Inferior parietal cortex (tissue), 1 donor: ENCODE measurements around the gene C9orf152.
"Not testable (repeated sequence)": the region's sequence is repeated elsewhere in the genome, so short reads cannot be mapped to it uniquely, and the experiment has no call there.

Experiments used
- DNase-seq: peaks from one replicate; pipeline ENCODE4 v3.0.0-alpha.2; 2016; ENCODE audit errors: extremely low spot score

Gene C9orf152

DNA sequence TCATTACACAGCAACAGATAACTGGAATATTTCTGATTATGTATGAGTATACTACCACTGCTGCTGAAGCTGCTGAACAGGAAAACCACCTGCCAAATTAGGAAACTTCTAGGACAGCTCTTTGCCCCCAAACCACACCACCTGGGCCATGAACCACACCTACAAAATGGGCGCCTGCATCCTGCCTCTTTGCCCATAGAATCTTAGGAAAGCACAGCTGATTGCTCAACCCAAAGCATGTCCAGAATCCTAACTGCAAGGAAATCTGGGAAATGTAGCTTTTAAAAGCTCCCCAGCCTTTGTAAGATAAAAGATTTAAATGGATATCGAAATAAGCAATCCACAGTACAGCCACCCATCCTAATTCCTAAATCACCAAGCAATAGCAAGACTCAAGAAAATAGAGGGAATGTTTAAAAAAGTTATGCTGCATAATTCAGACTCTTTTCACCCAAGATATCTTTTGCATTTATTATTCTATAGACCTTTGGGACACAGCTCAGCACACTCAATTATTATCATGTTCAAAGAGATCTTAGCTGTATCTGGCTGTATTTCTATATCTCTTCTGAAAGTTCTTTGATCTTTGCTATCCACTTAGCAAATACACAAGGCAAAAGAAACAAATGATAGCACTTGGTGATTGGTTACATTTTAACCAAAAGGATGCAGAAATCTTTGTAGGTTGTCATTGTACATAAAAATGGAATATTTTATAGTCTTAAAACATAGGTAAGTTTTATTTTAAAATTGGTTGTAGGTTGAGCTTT is 6.8 kb upstream of the C9orf152 start:
- no peak for DNase-seq

DNA sequence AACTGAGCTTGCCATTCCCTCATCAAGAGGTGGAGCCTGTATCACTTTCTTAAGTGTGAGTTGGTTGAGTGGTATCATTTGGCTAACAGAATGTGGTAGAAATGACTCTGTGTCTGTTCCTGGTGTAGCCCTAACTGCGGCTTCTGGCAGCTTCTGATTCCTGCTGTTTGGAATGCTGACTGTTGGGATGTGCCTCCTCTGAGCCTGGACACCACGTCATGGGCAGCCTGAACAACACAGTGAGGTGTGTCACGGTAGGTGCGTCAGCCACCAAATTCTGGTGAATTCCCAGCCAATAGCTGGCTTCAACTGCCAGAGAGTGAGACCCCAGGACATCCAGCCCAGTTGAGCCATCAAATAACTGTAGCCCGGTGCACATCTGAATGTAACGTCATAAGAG is 6.1 kb upstream of the C9orf152 start:
- no peak for DNase-seq

DNA sequence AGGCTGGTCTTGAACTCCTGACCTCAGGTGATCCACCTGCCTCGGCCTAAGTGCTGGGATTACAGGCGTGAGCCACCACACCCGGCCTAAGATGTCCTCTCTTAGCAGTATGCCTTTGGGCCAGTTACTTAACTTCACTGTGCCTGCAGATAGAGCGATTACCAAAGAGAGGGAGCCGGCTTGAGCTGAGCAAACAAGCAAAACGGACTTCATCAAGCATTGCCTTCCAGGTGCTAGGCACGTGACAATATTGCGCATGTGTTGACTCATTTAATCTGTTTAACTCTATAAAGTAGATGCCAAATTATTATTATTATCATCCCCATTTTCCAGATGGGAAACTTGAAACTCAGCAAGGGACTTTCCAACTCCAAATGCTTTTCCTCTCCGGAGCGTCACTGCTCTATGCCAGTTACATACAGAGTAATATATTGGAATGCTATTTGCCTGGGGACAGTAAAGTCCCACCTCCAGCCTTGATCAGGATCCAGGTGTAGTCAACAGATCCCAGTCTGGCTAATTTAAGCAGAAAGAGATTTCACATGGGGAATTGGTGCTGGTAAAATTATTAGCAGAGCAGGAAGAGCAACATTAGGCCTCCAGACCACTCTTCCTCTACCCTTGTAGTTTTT is 5.6 kb upstream of the C9orf152 start:
- DNase-seq, result no peak

DNA sequence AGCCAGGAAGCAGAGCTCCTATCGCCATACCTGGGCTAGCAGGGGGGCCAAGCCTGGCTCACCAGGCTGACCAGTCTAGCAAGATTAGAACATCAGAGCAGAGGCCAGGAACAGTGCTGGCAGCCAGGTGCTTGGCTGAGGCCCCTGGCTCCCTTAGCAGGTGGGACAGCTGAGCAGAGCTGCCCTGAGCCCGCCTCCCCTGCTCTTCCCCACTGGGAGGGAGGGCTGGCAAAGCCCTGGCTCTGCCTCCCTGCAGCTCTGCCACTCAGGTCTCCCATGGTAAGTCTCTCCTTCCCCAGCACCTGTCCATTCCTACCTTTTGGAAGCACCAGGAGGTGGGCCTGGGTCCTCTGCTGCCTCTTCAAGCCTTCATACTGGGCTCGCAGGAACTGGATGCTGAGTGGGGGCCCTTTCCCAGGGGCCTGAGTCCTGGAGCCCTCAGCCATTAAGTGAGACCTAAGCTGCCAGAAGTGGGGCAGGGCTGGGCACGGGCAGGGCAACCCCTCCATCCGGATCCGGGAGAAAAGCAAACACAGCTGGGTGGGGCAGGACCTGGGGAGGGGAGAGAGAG is 803 bp downstream of the C9orf152 start:
- DNase-seq, result no peak

DNA sequence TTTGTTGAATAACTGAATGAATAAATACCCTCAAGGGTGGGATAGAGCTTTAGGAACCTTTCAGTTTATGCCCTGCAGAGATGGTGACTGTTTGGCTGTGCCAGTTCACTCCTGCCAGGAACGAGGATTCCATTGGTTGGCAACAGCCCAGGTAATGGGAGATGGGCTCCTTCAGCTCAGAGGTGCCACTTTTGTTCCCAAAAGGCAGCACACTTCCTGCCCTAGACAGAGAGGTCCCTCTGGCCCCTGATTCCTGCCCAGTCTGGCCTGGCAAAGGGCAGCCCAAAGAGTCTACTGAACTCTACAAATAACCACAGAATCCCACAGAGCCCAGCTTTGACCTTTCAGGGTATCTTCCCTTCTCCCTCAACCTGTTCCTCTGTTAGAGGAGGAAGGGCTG is 1.6 kb downstream of the C9orf152 start:
- DNase-seq, result no peak

DNA sequence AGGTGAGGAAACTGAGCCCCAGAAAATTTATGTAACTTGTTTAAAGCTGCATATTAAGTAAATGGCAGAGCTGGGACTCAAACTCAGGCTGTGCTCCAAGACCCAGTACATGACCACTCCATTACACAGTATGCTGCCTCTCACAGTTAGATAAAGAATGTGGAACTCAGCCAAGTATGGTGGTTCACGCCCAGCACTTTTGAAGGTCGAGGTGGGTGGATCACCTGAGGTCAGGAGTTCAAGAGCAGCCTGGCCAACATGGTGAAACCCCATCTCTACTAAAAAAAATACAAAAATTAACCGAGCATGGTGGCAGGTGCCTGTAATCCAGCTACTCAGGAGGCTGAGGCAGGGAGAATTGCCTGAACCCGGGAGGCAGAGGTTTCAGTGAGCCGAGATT is 2.3 kb downstream of the C9orf152 start:
- DNase-seq, result not testable (repeated sequence)

DNA sequence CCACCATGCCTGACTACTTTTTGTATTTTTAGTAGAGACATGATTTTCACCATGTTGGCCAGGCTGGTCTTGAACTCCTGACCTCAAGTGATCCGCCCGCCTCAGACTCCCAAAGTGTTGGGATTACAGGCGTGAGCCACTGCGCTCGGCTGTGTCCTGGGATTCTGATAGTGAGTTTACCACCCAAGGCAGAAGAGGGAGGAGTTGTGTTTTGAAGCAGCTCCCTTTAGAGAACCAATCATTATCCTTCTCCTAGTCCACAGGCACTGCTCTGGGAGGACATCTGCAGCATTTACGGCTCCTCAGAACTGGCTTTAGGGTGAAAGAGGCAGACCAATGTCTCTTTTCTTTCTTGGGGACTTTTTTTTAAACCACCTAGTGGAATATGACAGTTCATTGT is 5.7 kb downstream of the C9orf152 start:
- DNase-seq, result no peak

DNA sequence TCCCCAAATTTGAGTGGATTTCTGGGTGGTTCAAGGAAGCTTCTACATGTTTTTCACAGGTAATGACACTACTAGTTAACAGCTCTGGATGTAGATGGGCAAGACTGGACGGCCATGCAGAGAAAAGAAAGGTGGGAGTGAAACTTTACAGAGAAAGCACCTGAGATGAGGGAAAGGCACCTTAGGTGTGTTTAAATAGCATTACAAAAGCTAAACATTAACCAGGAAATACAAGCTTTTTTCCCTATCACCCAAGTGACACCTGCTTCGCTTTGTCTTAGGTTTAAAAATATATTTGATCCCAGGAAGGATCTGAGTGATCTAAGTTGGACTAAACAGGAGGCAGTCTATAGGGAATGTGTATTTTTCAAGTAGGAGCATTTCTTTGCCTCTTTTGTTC is 8.3 kb downstream of the C9orf152 start:
- DNase-seq, result no peak

DNA sequence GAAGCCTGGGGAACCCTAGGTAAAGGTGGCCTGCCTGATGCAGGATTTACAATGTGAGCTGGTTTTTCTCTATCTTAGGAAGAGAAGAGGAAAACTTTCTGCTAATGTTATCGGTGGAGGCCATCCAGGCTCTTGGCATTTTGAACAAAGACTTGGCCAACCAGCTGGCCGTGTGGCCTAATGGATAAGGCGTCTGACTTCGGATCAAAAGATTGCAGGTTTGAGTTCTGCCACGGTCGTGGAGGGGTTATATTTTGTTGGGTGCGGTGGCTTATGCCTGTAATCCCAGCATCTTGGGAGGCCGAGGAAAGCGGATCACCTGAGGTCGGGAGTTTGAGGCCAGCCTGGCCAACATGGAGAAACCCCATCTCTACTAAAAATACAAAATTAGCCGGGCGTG is 9.6 kb downstream of the C9orf152 start:
- no peak for DNase-seq

DNA sequence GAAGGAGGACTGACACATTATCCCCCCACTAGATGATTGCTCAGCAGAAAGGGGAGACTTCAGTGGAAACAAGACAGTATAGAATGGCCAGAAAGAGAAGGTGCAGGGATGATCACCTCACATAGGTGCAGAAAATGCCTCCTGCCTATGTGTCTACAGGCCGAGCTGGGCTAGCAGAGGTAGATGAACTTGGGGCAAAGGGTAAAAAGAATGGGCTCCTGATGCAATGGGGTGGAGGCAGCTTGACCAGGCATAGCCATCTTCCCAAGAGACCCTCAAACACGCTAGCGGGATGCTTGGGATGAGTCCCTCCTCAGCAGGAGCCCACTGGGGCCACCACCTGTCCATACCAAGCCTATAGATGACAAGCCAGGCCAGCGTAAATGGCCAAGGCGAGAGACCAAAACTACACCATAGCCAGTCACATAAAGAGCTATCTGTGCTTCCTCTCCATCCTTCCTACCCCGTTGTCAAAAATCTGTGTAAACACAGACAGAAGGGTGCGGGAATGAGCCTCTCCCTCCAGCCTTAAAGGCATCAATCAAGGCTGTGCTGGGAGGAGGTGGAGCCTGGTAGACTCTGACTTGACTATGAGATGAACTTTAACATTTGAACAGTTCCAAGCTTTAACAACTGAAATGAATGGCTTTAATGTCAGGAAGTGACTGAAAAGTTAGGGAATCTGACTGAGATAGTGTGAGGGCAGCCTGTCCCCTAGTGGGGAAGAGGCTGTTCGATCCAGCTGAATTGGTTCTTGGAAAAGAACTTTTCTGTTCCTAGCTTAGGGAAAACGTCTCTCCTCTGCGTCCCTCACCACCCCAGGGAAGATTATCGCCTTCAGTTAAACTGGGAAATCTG is 10.4 kb downstream of the C9orf152 start:
- DNase-seq, result no peak

DNA sequence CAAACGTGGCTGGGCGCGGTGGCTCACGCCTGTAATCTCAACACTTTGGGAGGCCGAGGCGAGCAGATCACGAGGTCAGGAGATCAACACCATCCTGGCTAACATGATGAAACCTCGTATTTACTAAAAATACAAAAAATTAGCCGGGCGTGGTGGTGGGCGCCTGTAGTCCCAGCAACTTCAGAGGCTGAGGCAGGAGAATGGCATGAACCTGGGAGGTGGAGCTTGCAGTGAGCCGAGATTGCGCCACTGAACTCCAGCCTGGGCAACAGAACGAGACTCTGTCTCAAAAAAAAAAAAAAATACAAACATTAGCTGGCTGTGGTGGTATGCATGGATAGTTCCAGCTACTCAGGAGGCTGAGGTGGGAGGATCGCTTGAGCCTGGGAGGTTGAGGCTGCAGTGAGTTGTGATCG is 11.9 kb downstream of the C9orf152 start:
- DNase-seq, result not testable (repeated sequence)

DNA sequence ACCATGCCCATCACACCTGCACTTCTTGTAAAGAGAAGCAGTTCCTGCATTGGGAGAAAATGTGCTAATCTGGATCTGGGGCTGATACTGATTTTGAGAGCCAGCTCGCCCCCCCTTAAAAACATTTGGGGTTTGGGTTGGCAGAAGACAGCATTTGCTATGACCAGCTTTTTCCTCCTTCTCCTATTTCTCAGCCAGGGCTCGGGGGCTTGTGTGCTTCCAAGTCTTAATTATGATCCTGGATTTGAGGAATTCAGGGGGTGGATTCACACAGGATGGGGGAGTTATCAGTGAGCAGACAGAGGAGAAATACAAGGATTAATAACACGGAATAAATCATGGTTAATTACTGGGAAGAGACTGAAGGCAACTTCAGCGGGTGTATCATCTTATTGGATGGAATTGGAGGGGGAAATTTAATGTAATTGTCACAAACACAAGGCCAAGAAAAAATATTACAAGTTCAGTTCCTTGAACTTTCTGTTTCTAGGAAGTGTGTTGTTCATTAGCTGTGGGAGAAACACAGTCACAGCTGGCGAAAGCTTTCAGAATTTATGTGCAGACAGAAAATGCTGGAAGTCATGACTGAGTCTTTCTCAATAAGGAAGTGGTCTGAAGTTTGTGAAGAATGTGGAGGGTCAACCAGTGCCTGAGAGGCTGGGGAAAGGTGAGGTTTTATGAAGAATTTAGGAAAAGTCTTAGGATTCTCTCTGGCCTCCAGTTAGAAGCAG is 15.3 kb downstream of the C9orf152 start:
- no peak for DNase-seq

DNA sequence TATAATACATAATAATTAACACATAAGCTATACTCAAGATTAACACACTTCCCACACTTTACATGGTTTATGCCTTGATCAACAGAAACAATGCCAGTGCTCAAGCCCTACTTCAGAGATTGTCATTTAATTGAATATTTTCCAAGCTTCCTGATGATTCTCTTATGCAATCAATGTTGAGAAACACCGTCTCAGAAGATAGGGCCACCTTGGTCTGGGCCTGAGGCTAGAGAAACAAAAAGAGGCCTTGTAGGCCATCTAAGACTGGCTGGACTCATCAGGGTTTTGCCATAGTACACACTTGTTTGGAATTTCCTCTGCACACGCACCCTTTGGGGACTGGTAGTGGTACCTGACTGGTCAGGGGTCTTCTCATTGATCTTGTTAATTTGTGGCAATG is 16.3 kb downstream of the C9orf152 start:
- DNase-seq, result no peak

DNA sequence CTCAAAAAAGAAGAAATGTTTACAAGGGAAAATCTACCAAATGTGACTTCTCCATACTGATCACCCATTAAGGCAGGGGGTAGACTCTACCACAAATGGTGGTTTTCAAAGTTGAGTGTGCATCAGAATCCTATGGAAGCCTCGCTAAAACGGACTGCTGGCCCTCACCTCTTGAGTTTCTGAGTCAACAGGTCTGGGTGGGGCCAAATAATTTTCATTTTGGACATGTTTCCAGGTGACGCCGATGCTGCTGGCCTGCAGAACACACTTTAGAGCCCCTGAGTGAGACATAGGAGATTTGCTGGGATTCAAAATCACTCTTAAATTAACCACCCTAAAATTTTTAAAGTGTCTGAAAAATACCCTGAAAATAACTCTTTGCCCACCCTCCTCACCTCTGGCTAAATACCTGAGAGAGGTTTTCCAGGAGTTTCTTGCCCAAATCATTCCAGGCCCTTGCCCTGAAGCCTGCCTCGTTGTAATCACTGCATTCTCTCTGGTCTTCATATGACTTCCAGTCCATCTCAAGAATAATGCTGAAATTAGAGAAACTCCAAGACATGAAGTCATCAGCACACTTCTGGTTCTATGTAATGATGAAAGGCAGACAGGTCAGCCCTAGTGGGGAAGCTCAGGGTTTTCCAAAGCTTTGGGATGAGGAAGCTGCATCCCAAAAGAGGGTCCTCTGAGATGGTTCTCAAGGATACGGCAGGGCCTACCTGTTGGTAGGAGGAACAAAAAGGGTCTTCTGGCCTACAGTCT is 18.2 kb downstream of the C9orf152 start:
- no peak for DNase-seq

DNA sequence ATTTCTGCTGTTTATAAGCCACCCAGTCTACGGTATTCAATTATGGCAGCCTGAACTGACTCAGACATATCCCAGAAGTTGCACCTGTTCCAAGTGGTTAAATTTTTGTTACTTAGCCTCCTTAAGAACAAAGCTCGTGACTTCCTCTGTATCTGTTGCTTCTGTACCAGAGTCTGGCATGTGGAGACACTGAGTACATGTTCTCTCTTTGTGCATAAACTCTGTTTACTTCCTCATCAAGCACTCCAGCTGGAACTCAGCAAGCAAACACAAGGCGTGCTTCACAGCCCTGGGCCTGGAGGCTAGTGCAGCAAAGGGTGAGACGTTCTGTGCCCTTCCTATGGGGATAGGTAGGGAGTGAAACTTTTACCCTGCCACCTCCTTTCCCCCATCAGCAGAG is 19.0 kb downstream of the C9orf152 start:
- DNase-seq, result peak; percentile 19

DNA sequence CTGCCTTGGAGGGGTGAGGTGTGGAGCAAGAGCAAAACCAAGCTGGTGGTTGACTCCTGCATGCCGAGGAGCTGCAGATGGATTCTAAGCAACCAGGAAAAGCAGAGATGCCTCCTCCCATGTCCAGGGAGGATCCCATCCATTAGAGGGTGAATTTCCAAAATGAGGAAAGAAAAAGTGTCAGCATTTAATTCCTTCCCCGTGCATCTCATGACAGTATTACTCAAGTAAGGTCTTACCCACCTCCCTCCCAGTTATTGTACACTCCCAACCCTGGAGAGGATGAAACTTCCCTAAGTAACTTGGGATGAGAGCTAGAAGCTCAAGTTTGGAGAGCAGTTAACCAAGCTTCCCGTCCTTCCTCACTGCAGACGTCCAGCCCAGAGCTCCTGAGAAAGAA is 19.9 kb downstream of the C9orf152 start:
- no peak for DNase-seq

DNA sequence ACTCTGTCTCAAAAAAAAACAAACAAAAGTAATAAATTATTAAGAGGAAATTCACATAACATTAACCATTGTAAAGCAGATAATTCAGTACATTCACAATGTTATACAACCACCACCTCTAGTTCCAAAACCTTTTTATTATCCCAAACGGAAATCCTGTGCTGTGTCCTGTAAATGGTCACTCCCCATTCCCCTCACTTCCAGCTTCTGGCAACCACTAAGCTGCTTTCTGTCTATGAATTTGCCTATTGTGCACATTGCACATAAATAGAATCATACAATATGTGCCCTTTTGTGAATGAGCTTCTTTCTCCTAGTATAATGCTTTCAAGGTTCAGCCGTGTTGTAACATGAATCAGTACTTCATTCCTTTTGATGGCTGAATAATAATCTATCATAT is 20.8 kb downstream of the C9orf152 start:
- no peak for DNase-seq

DNA sequence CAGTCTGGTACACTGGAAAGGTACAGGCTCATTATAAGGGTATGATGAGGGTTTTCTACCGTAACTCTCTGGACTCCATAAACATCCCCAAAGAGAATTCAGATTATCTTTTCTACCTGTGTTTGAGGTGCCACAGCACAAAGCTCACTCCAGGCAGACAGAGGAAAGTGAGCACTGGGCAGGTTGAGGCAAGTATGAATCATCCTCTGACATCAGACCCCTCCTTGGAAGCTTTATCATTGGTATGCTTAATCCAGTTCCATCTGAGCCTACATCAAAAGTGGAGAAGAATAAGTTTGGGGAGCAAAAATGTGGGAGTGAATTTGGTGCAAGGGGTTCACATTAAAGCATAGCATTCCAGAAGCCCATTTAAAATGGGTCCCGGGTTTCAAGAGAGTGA is 21.7 kb downstream of the C9orf152 start:
- DNase-seq, result no peak

DNA sequence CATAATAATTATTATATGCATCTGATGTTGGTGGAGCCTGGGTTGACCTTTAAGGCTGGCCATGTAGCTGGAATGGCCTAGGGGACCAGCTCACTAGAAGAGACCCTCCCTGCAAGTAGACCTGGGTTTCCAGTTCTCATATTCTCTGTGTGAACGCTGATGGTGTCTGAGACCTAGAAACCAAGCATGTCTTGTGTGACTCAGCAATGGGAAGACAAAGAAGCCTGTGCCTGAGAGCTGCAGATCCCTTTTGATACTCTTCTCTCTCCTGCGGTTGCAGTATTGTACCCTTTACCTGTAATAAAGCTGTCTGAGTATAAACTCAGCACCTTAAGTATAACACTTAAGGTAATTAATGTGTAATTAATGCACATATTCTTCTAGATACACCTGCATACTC is 22.2 kb downstream of the C9orf152 start:
- DNase-seq, result no peak

DNA sequence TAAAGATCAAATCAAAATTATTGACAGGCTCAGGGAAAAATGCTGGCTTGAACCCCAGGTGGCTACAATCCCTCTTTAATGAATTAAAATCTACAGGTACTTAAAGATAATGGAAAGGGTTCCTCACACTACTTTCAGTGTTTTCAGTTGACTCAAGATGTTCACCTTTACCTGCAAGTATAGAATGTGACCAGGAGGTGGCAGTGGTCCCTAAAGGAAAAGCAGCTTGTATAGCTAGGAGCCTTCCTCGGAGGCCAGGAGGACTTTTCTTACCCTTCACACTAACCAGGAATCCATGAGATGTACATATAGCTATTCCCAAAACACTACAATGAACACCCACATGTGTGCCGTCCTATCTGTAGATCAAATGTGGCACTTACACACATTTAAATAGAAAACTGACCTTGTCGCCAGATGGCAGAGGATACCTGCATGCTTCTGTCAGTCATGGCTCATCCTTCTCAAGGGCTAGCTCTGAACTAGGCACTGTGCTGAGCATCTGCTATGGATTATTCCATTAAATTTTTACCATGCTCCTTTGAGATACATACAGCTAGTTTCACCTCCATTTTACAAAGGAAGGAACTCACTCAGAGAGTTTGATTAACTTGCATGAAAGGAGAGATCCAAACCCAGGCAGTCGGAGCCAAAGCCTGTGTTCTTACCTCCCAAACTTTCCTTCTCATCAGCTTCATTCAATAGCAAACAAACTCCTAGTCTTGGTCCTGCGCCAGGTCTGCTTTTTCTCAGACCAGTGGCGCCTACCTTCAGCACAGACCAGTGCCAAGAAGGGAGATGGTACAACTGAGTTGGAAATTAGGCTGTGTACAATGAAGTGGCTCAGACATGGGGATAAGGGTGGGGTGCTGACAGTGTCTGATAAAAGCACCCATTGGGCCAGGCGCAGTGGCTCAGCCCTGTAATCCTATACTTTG is 24.5 kb downstream of the C9orf152 start:
- peak; percentile 81 for DNase-seq
